Hepatocyte (in vitro differentiated cells): ENCODE data around the gene STAC3.

Experiments
- EZH2 ChIP-seq: fragments of 200-600 bp; sonication (generic); IDR thresholded peaks from 2 replicates; pipeline ENCODE4 v1.6.1; 2016; ENCODE audit warnings: antibody characterized with exemption, mild to moderate bottlenecking, borderline replicate concordance
- TF ChIP-seq, protein P1 (sequence below): fragments of 200-600 bp; sonication (generic); IDR thresholded peaks from 2 replicates; pipeline ENCODE4 v1.5.1; 2016; ENCODE audit warnings: antibody characterized with exemption, mild to moderate bottlenecking; ENCODE audit not compliant: poor library complexity

DNA sequence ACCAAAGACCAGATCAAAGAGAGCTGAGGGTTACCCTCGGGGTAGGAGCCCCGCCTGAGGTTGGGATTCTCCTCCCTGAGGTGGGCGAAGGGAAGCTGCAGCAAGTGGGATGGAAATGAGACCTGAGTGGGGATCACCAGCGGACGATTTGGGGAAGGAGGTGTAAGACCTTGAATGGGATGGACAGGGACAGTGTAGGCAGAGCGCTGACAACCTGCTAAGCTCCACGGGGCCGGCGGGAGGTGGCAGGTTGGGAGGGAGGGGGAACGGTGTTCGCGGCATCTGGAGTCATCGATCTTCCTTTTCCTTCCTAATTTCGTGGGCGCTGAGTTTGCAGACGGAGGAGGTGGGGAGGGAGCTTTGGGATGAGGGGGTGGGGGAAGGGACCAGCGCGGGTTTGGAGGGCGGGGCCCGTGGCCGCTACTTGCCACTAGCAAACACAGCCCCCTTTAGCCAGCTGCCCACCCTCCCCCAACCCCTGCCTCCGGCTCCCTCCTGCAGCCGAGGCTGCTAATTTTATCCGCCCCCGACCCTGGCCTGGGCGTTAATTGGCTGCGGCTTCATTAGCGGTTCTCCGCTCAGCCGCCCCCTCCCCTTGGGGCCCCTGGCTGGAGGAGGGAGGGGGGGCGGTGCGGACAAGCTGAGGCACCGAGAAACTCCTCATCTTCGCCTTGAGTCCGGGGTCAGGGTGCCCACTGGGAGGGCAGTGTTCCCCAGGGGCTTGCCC is 24.2 kb downstream of the STAC3 start:
- TF ChIP-seq, protein P1, sequence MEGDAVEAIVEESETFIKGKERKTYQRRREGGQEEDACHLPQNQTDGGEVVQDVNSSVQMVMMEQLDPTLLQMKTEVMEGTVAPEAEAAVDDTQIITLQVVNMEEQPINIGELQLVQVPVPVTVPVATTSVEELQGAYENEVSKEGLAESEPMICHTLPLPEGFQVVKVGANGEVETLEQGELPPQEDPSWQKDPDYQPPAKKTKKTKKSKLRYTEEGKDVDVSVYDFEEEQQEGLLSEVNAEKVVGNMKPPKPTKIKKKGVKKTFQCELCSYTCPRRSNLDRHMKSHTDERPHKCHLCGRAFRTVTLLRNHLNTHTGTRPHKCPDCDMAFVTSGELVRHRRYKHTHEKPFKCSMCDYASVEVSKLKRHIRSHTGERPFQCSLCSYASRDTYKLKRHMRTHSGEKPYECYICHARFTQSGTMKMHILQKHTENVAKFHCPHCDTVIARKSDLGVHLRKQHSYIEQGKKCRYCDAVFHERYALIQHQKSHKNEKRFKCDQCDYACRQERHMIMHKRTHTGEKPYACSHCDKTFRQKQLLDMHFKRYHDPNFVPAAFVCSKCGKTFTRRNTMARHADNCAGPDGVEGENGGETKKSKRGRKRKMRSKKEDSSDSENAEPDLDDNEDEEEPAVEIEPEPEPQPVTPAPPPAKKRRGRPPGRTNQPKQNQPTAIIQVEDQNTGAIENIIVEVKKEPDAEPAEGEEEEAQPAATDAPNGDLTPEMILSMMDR: no peak
- peak; percentile 55 for TF ChIP-seq EZH2
